ENCODE data around the gene CASK. TPM values are rescaled to one million over a fixed set of nuclear protein-coding genes. Genes with fewer than 3 reads are reported as not detected.

Gene CASK
- total RNA-seq, 1 donor = 55.4 TPM

- Histone ChIP-seq H4K20me1 (ENCODE audit: insufficient read depth, low read length) (peaks cover 2% of the 10 kb centered on the region), H3K4me2 (ENCODE audit: insufficient read depth, low read length) (no peak overlapping the region), H3K9me3 (ENCODE audit: low read depth, low read length) (no peaks in the 10 kb centered on the region), H3K4me3 (ENCODE audit: insufficient read depth, low read length) (no peak overlapping the region), H2AFZ (ENCODE audit: low read length) (no peak overlapping the region), H3K27ac (ENCODE audit: low read depth, low read length) (no peak overlapping the region), H3K27me3 (ENCODE audit: insufficient read depth, low read length) (peaks cover 3% of the 10 kb centered on the region), H3K4me1 (ENCODE audit: insufficient read depth, low read length) (no peaks in the 10 kb centered on the region), H3K79me2 (ENCODE audit: insufficient read depth, low read length) (no peaks in the 10 kb centered on the region), H3K36me3 (ENCODE audit: insufficient read depth, low read length) (no peaks in the 10 kb centered on the region)
- no peak for DNase-seq (ENCODE audit: insufficient read length, low spot score, missing footprints)
- no peak for TF ChIP-seq CTCF (IDR thresholded peaks at IDR 0.05; ENCODE audit: extremely low read depth, low read depth, low read length)
These were observed 304.1 kb downstream of the CASK start for GRCh38 chrX:41619221-41619620.

- no peaks in the 10 kb centered on the region for H3K36me3 ChIP-seq (ENCODE audit: insufficient read depth, low read length)
- TF ChIP-seq CTCF (IDR thresholded peaks at IDR 0.05; ENCODE audit: extremely low read depth, low read depth, low read length) = no peak
- no peaks in the 10 kb centered on the region for H3K79me2 ChIP-seq (ENCODE audit: insufficient read depth, low read length)
- no peak for DNase-seq (ENCODE audit: insufficient read length, low spot score, missing footprints)
- H3K27me3 ChIP-seq (ENCODE audit: insufficient read depth, low read length) = peaks cover 3% of the 10 kb centered on the region
- H4K20me1 ChIP-seq (ENCODE audit: insufficient read depth, low read length) = no peaks in the 10 kb centered on the region
- H3K9me3 ChIP-seq (ENCODE audit: low read depth, low read length) = no peaks in the 10 kb centered on the region
- no peak overlapping the region for H3K4me2 ChIP-seq (ENCODE audit: insufficient read depth, low read length)
- H3K4me1 ChIP-seq (ENCODE audit: insufficient read depth, low read length) = no peaks in the 10 kb centered on the region
- no peak overlapping the region for H3K27ac ChIP-seq (ENCODE audit: low read depth, low read length)
- no peak overlapping the region for H2AFZ ChIP-seq (ENCODE audit: low read length)
- H3K4me3 ChIP-seq (ENCODE audit: insufficient read depth, low read length) = no peak overlapping the region
These were observed 306.4 kb downstream of the CASK start for GRCh38 chrX:41616935-41617334.

DNA sequence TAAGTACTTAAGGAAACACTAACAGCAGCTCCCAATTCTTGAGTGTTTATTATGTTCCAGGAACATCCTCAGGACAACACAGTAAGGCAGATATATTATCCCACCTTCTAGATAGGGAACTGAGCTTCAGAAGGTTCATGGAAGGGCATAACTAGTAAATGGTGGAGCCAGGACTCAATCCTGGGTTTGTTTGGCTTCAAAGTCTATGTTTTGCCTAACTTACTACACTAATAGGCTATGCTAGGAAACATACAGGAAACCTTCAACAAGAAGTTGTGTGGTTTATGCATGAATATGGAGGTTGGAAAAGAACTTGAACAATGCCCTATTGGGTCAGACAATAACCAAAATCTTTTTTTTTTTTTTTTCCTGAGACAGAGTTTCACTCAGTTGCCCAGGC lies 307.1 kb downstream of the CASK start:
- Histone ChIP-seq H3K79me2 (ENCODE audit: insufficient read depth, low read length) (no peaks in the 10 kb centered on the region), H3K4me3 (ENCODE audit: insufficient read depth, low read length) (no peak overlapping the region), H3K9me3 (ENCODE audit: low read depth, low read length) (no peaks in the 10 kb centered on the region), H3K27ac (ENCODE audit: low read depth, low read length) (no peak overlapping the region), H3K27me3 (ENCODE audit: insufficient read depth, low read length) (peaks cover 3% of the 10 kb centered on the region), H3K36me3 (ENCODE audit: insufficient read depth, low read length) (no peaks in the 10 kb centered on the region), H3K4me2 (ENCODE audit: insufficient read depth, low read length) (no peak overlapping the region), H3K4me1 (ENCODE audit: insufficient read depth, low read length) (no peaks in the 10 kb centered on the region), H4K20me1 (ENCODE audit: insufficient read depth, low read length) (no peaks in the 10 kb centered on the region), H2AFZ (ENCODE audit: low read length) (no peak overlapping the region)
- no peak for DNase-seq (ENCODE audit: insufficient read length, low spot score, missing footprints)
- TF ChIP-seq CTCF (IDR thresholded peaks at IDR 0.05; ENCODE audit: extremely low read depth, low read depth, low read length) = no peak

DNA sequence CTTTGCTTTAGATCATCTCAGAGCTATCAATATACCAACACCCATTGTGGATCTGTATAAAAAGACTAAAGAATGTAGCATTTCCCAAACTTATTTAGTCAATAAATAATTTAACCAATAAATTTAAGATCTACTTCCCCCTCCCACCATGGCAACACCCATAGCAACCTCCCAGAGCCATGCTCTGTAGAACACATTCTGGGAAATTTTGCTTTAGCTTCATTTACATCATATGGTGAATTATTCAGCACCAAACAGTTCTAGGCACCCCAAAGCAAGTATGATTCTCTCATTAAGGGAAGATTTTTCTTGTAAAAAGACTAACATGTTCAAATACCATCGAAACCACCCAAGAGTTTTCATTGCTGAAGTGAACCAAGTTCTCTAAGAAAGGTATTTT lies 315.1 kb downstream of the CASK start:
- H3K79me2 ChIP-seq (ENCODE audit: insufficient read depth, low read length) = no peaks in the 10 kb centered on the region
- H3K36me3 ChIP-seq (ENCODE audit: insufficient read depth, low read length) = no peaks in the 10 kb centered on the region
- H3K9me3 ChIP-seq (ENCODE audit: low read depth, low read length) = no peaks in the 10 kb centered on the region
- H2AFZ ChIP-seq (ENCODE audit: low read length) = no peak overlapping the region
- H3K4me2 ChIP-seq (ENCODE audit: insufficient read depth, low read length) = no peak overlapping the region
- H3K4me1 ChIP-seq (ENCODE audit: insufficient read depth, low read length) = no peaks in the 10 kb centered on the region
- no peak overlapping the region for H3K4me3 ChIP-seq (ENCODE audit: insufficient read depth, low read length)
- H3K27me3 ChIP-seq (ENCODE audit: insufficient read depth, low read length) = peaks cover 8% of the 10 kb centered on the region
- no peak overlapping the region for H3K27ac ChIP-seq (ENCODE audit: low read depth, low read length)
- DNase-seq (ENCODE audit: insufficient read length, low spot score, missing footprints) = no peak
- TF ChIP-seq CTCF (IDR thresholded peaks at IDR 0.05; ENCODE audit: extremely low read depth, low read depth, low read length) = no peak
- no peaks in the 10 kb centered on the region for H4K20me1 ChIP-seq (ENCODE audit: insufficient read depth, low read length)

Data from osteoblast (primary cell).